ENCODE results near the gene SLC25A21. TPM values are rescaled to one million over a fixed set of nuclear protein-coding genes. Genes with fewer than 3 reads are reported as not detected.

SLC25A21 gene
- total and polyA plus RNA-seq, 2 of the 13 experiments (the other 11 are each of a cell fraction or from before 2014, with no cell fraction given): 1.9 to 2.9 TPM

DNA sequence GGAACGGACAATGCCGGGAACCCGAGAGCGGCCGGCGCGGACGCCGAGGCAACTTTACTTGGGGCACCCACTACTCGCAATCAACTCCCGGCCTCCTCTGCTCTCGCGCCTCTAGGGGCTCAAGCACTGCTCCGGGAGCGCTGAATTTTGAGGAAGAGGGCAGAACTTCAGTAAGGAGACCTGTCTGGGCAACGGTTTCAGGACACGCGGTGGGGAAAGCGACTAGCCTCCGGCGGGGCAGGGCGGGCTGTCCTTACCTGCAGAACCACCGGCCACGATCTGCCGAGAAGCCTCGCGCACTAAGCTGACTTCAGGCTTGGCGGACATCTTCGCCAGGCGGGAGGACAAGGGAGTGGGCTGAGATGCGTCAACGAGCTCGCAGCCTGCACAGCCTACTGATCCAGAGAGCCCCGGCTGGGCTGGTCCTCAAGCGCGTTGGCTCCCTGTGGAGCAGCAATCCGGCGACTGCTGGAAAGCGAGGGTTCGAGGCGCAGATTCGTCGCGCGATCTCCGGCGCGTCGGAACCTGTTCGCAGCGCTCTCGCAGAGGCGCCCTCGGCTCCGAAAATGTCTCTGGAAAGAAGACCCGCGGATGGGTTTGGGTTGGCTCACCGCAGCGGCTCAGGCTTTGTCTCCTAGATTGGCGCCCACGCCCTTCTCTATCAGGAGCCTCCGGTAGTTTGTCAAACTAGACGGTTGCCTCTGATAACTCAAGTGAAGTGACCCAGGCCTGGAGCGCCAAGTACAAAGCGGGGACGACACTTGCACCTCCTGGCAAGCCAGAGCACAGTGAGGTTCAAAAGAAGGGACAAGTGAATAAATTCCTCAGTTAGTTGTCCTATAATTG is at the start of gene SLC25A21 (continued):
- peak; percentile 99 for TF ChIP-seq ZNF318 (CRISPR knock-in tag; IDR thresholded peaks at IDR 0.05)
- TF ChIP-seq CREB1 (IDR thresholded peaks at IDR 0.05): no peak
- TF ChIP-seq CREB1 (CRISPR knock-in tag; IDR thresholded peaks at IDR 0.05): no peak
- TF ChIP-seq, protein P1, sequence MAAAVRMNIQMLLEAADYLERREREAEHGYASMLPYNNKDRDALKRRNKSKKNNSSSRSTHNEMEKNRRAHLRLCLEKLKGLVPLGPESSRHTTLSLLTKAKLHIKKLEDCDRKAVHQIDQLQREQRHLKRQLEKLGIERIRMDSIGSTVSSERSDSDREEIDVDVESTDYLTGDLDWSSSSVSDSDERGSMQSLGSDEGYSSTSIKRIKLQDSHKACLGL (CRISPR knock-in tag; IDR thresholded peaks at IDR 0.05): peak; percentile 100
- 0 out of 2 replicates have a peak, but pooled peaks have one; percentile 19 for TF ChIP-seq MTA3 (CRISPR knock-in tag; IDR thresholded peaks at IDR 0.05)
- peak; percentile 87 for TF ChIP-seq ZNF609 (CRISPR knock-in tag; IDR thresholded peaks at IDR 0.05; ENCODE audit: borderline replicate concordance)
- TF ChIP-seq, protein P2, sequence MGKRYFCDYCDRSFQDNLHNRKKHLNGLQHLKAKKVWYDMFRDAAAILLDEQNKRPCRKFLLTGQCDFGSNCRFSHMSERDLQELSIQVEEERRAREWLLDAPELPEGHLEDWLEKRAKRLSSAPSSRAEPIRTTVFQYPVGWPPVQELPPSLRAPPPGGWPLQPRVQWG (CRISPR knock-in tag; IDR thresholded peaks at IDR 0.05; ENCODE audit: borderline replicate concordance, low read depth): 0 out of 2 replicates have a peak, but pooled peaks have one; percentile 94
- TF ChIP-seq, protein P3, sequence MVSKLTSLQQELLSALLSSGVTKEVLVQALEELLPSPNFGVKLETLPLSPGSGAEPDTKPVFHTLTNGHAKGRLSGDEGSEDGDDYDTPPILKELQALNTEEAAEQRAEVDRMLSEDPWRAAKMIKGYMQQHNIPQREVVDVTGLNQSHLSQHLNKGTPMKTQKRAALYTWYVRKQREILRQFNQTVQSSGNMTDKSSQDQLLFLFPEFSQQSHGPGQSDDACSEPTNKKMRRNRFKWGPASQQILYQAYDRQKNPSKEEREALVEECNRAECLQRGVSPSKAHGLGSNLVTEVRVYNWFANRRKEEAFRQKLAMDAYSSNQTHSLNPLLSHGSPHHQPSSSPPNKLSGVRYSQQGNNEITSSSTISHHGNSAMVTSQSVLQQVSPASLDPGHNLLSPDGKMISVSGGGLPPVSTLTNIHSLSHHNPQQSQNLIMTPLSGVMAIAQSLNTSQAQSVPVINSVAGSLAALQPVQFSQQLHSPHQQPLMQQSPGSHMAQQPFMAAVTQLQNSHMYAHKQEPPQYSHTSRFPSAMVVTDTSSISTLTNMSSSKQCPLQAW (CRISPR knock-in tag; IDR thresholded peaks at IDR 0.05): peak; percentile 93
- peak; percentile 97 for TF ChIP-seq ZNF780A (CRISPR knock-in tag; IDR thresholded peaks at IDR 0.05)
- TF ChIP-seq, protein P4, sequence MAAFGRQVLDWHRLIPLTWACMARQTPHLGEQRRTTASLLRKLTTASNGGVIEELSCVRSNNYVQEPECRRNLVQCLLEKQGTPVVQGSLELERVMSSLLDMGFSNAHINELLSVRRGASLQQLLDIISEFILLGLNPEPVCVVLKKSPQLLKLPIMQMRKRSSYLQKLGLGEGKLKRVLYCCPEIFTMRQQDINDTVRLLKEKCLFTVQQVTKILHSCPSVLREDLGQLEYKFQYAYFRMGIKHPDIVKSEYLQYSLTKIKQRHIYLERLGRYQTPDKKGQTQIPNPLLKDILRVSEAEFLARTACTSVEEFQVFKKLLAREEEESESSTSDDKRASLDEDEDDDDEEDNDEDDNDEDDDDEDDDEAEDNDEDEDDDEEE (CRISPR knock-in tag; IDR thresholded peaks at IDR 0.05): peak; percentile 98
